Hepatic stellate cell (primary cell): ENCODE data around the gene CFAP74.
"Not testable (repeated sequence)": the region's sequence is repeated elsewhere in the genome, so short reads cannot be mapped to it uniquely, and the experiment has no call there.

ENCODE experiments used
- DNase-seq: peaks from one replicate; pipeline ENCODE4 v3.0.0; 2011; ENCODE audit warnings: low spot score

CFAP74 gene

GRCh38 chr1:1945782-1946393 is 57.7 kb downstream of the CFAP74 start:
- no peak for DNase-seq

- peak; percentile 73 for DNase-seq
Observed at GRCh38 chr1:1943834-1944570, 59.6 kb downstream of the CFAP74 start.

GRCh38 chr1:1942753-1943656 is 60.6 kb downstream of the CFAP74 start:
- DNase-seq = no peak

GRCh38 chr1:1941868-1942752 is 61.5 kb downstream of the CFAP74 start:
- no peak for DNase-seq

- DNase-seq = no peak
Observed at GRCh38 chr1:1941211-1941841, 62.3 kb downstream of the CFAP74 start.

GRCh38 chr1:1940123-1940425 is 63.5 kb downstream of the CFAP74 start:
- DNase-seq = no peak

GRCh38 chr1:1939296-1940122 is 64.1 kb downstream of the CFAP74 start:
- no peak for DNase-seq

- DNase-seq = no peak
Observed at GRCh38 chr1:1938613-1939295, 64.8 kb downstream of the CFAP74 start.

- DNase-seq = no peak
Observed at GRCh38 chr1:1938276-1938573, 65.4 kb downstream of the CFAP74 start.

- DNase-seq = no peak
Observed at GRCh38 chr1:1937549-1938275, 65.9 kb downstream of the CFAP74 start.

- no peak for DNase-seq
Observed at GRCh38 chr1:1937061-1937460, 66.5 kb downstream of the CFAP74 start.

- not testable (repeated sequence) for DNase-seq
Observed at GRCh38 chr1:1934848-1935247, 68.7 kb downstream of the CFAP74 start.

GRCh38 chr1:1929639-1930545 is 73.7 kb downstream of the CFAP74 start:
- no peak for DNase-seq

- DNase-seq = no peak
Observed at GRCh38 chr1:1929102-1929638, 74.4 kb downstream of the CFAP74 start.

- DNase-seq = no peak
Observed at GRCh38 chr1:1928231-1929101, 75.1 kb downstream of the CFAP74 start.

- DNase-seq = no peak
Observed at GRCh38 chr1:1927751-1928150, 75.8 kb downstream of the CFAP74 start.
